Psoas muscle (tissue), 8 donors: ENCODE results near the gene MYO1E. TPM values are rescaled to one million over a fixed set of nuclear protein-coding genes. Genes with fewer than 3 reads are reported as not detected.
A peak's percentile ranks its signal among the peaks of the same experiment; 100 is the strongest.

Experiments
- ATAC-seq, 4 donors: fragments of 200-7000 bp; cut with Tn5 transposase; one replicate each; pipeline ENCODE4 v1.9.1; 2020; ENCODE audit warnings: moderate library complexity in 3 of 4, mild to moderate bottlenecking in 2 of 4
- DNase-seq, 2 donors: peaks; one replicate each; pipeline ENCODE4 v3.0.0-alpha.2; 2020
- H3K27ac ChIP-seq: fragments of 200-600 bp; one replicate; pipeline ENCODE4 v1.8.0; 2022
- H3K27me3 ChIP-seq, 3 donors: fragments of 200-600 bp in 1 of 3; one replicate each; pipeline versions ENCODE4 v1.6.1 to v1.8.0; 2013 to 2022; ENCODE audit warnings: low read length in 2 of 3, mild to moderate bottlenecking in 2 of 3, moderate library complexity in 1 of 3; ENCODE audit not compliant: insufficient read depth in 3 of 3
- H3K36me3 ChIP-seq, 2 donors: fragments of 200-600 bp in 1 of 2; one replicate each; pipeline versions ENCODE4 v1.6.1 to v1.8.0; 2013 to 2022; ENCODE audit warnings: low read depth in 1 of 2, mild to moderate bottlenecking in 1 of 2, moderate library complexity in 1 of 2; ENCODE audit not compliant: insufficient read depth in 1 of 2
- H3K4me1 ChIP-seq: fragments of 200-600 bp; one replicate; pipeline ENCODE4 v1.8.0; 2022
- H3K4me3 ChIP-seq: fragments of 200-600 bp; one replicate; pipeline ENCODE4 v1.8.0; 2022; ENCODE audit warnings: mild to moderate bottlenecking
- H3K9me3 ChIP-seq: fragments of 200-600 bp; one replicate; pipeline ENCODE4 v1.8.0; 2022
- WGBS, 3 donors: extraction: QIAGEN DNeasy Blood & Tissue Kit; methylation state at CpG; one replicate each; pipeline versions ENCODE4 v1.1.6 to v1.1.7; 2013; 5-methylcytosine and 5-hydroxymethylcytosine counted together
- intact Hi-C, 2 donors: fragments of 100-400 bp; cut with DNase I; formaldehyde crosslinking; loops; one replicate each; pipeline versions ENCODE4 v1.11.0 to v1.14.2; 2022
- polyA plus RNA-seq, 3 donors: library from polyadenylated mRNA; stranded (reverse); fragments of 200-250 nt; gene quantifications; one replicate each; pipeline ENCODE4 v1.2.3, GENCODE V29; 2013
- total RNA-seq, 4 donors: library from RNA; stranded (reverse); fragmentation: NEBNext Ultra II Directional in 2 of 4; extraction: Animal tissue kit (Norgen Biotek cat#: 25700) in 2 of 4; gene quantifications; one replicate each; pipeline versions ENCODE4 v1.2.1 to v1.2.4, GENCODE V29; 2021 to 2023
- TF ChIP-seq, protein P1 (sequence below): fragments of 200-600 bp; IDR thresholded peaks from one replicate; pipeline ENCODE4 v1.8.0; 2022; ENCODE audit warnings: antibody characterized with exemption
- donor health status: healthy with polysubstance abuse.
- donor health status: DM: no; HTN: no; CAD: no; lungs with moderate emphysema.
- donor health status: Bipolar disorder and iron deficiency.
- donor health status: healthy.
- donor health status: DM: yes; HTN: yes; CAD: no.
- donor health status: DM: no; HTN: no; CAD: no.
- donor health status: DM: no; HTN: no; CAD: no.
- donor health status: DM: yes; HTN: yes; CAD: no.

MYO1E gene
- total and polyA plus RNA-seq, 7 donors = 10.0 to 53.7 (median 26.3) TPM

DNA sequence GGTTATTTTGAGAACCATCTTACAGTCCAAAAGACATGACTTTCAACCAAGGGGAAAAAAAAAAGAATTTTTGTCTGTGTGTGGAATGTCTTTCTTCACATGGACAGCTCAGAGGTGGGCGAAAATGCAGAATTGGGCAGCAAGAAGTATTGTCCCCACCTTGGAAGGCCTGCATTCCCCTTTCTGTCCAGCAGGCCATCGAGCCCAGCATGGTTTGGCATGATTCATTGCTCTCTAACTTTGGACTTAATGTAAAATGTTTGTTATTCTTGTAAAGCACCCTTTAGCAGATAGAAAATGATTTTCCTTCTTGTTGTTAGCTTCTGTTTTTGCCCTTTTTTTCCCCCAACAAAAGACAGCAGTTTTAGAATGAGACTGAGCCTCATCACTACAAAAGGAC is 12.4 kb downstream of the MYO1E start:
- TF ChIP-seq, protein P1, sequence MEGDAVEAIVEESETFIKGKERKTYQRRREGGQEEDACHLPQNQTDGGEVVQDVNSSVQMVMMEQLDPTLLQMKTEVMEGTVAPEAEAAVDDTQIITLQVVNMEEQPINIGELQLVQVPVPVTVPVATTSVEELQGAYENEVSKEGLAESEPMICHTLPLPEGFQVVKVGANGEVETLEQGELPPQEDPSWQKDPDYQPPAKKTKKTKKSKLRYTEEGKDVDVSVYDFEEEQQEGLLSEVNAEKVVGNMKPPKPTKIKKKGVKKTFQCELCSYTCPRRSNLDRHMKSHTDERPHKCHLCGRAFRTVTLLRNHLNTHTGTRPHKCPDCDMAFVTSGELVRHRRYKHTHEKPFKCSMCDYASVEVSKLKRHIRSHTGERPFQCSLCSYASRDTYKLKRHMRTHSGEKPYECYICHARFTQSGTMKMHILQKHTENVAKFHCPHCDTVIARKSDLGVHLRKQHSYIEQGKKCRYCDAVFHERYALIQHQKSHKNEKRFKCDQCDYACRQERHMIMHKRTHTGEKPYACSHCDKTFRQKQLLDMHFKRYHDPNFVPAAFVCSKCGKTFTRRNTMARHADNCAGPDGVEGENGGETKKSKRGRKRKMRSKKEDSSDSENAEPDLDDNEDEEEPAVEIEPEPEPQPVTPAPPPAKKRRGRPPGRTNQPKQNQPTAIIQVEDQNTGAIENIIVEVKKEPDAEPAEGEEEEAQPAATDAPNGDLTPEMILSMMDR = peak; percentile 18

DNA sequence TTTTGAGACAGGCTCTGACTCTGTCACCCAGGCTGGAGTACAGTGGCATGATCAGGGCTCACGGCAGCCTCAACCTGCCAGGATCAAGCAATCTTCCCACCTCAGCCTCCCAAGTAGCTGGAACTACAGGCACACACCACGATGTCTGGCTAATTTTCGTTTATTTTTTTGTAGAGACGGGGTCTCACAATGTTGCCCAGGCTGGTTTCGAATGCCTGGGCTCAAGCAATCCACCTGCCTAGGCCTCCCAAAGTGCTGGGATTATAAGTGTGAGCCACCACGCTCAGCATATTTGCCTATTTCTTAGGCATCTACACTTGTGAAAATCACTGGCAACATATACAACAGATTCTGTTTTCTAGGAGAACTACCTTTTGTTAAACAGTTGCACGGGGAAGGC is 16.9 kb downstream of the MYO1E start:
- ATAC-seq (no peak), DNase-seq (no peak)
- no peaks in the 10 kb centered on the region for H3K9me3 ChIP-seq
- intact Hi-C loops = no loop called here
- whole genome bisulfite sequencing, 3 donors = 87 to 93% (median 92%) methylated on average over 7 of the region's 7 CpGs
- TF ChIP-seq, protein P1 = no peak
- H3K27me3 ChIP-seq = peaks cover 0 to 1% (median 0%) of the 10 kb centered on the region in 3 donors
- peaks cover 17% of the 10 kb centered on the region for H3K4me1 ChIP-seq
- H3K36me3 ChIP-seq = no peaks in the 10 kb centered on the region
- H3K4me3 ChIP-seq = no peak overlapping the region
- no peak overlapping the region for H3K27ac ChIP-seq

More for the DNA sequence above, 12.4 kb downstream of the MYO1E start:
- 82 to 89% (median 87%) methylated on average over 2 of the region's 2 CpGs for WGBS, 3 donors
- Histone ChIP-seq H3K4me3 (no peak overlapping the region), H3K9me3 (no peaks in the 10 kb centered on the region), H3K4me1 (no peaks in the 10 kb centered on the region), H3K27me3 (peaks cover 0 to 1% (median 0%) of the 10 kb centered on the region in 3 donors), H3K27ac (no peak overlapping the region), H3K36me3 (no peaks in the 10 kb centered on the region)
- ATAC-seq (no peak), DNase-seq (no peak)
- intact Hi-C loops = no loop called here

DNA sequence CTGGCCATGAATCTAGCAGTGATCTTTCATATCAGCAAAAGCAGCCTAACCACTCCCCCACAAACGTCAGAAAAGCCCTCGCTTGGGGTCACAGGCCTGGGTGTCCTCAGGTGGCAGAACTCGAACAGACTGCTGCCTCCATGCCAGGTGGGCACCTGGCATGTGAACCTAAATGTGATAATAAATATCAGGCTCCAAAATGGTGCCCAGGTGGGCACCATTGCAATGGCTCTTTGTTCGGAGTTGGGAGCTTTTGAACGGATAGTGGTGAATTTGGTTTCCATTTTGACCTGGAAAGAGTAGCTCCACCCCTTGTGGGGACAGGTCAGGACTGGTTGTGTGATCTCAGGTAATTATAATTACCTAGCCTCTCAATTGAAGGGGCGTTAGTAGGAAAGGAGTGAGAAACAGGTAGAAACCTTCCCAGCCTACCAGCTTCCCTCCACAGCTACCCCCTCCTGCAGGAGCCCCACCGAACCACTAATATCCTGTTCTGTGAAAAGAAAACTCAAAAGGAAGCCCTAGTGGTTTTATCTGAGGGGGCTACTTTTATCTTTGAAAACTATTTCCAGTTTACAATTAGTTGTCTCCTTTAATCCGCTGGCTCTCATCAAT is 18.1 kb downstream of the MYO1E start:
- TF ChIP-seq, protein P1 = no peak
- DNase-seq (no peak), ATAC-seq (no peak)
- H3K27me3 ChIP-seq = no peaks in the 10 kb centered on the region
- H3K27ac ChIP-seq = no peak overlapping the region
- H3K4me1 ChIP-seq = peaks cover 29% of the 10 kb centered on the region
- intact Hi-C loops = no loop called here
- no peaks in the 10 kb centered on the region for H3K9me3 ChIP-seq
- no peak overlapping the region for H3K4me3 ChIP-seq
- 75 to 77% (median 75%) methylated on average over 8 of the region's 8 CpGs for WGBS, 3 donors
- no peaks in the 10 kb centered on the region for H3K36me3 ChIP-seq

DNA sequence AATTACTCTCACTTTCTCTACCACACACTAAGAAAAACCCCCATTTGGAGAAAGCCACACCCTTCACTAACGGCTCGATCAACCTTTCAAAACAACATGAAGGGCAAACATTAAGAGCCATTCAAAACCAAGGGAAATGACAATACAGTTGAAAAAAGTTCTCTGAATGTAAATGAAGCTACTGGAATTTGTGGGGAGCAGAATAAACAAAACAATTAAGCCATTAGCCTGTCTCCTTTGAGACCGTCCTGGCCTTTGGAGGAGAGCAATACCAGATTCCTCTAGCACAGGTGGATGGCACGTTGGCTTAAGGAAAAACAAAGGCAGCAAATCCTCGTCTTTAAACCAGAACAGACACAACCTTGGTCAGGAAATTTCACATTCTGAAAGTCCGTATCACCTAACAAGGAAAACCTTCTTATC is 18.7 kb downstream of the MYO1E start:
- Histone ChIP-seq H3K4me1 (peaks cover 34% of the 10 kb centered on the region), H3K36me3 (no peaks in the 10 kb centered on the region), H3K4me3 (no peak overlapping the region), H3K27me3 (no peaks in the 10 kb centered on the region), H3K9me3 (no peaks in the 10 kb centered on the region), H3K27ac (no peak overlapping the region)
- DNase-seq (no peak), ATAC-seq (no peak)
- intact Hi-C loops = no loop called here
- WGBS, 3 donors = 73 to 85% (median 80%) methylated on average over 6 of the region's 6 CpGs
- TF ChIP-seq, protein P1 = no peak

DNA sequence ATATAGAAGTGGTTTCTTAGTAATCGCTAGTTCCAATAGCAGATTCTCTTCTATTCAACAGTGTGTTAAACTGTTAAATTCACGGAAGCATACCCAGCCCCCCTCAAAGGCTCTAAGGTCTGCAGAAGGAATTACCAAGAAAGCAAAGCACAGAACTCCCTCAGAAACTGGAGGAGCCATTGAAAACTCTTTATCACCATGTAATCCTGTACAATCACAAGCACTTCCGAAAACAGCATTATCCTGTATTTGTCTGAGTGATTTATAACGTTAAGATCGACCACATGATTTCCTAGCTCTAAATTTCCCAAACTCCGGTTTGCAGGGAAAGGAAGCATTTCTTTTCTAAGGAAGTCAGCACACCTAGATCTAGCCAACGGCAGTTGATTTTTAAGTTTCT is 20.0 kb downstream of the MYO1E start:
- intact Hi-C loops = no loop called here
- TF ChIP-seq, protein P1 = no peak
- DNase-seq (no peak), ATAC-seq (no peak)
- Histone ChIP-seq H3K9me3 (no peaks in the 10 kb centered on the region), H3K4me3 (peak overlapping the region; percentile 6), H3K36me3 (no peaks in the 10 kb centered on the region), H3K4me1 (peaks cover 35% of the 10 kb centered on the region), H3K27me3 (no peaks in the 10 kb centered on the region), H3K27ac (no peak overlapping the region)
- WGBS, 3 donors = 23 to 34% (median 27%) methylated on average over 7 of the region's 7 CpGs
